SK-N-SH (cell line): ENCODE measurements around the gene ITGAV. TPM values are rescaled to one million over a fixed set of nuclear protein-coding genes. Genes with fewer than 3 reads are reported as not detected.

Source experiments
- CTCF ChIA-PET: fragments of 300-600, 350-600 bp; formaldehyde crosslinking; extraction: SDS; loops from one replicate; lab custom pipeline; 2021; lab: Yijun Ruan, JAX
- POLR2A ChIA-PET: fragments of 350-600 bp; sonication (Branson Sonifier 250); formaldehyde crosslinking; extraction: SDS; loops from one replicate; lab custom pipeline; 2020; ENCODE audit warnings: antibody characterized with exemption, inconsistent platforms; lab: Yijun Ruan, JAX
- DNase-seq: peaks from one replicate; pipeline ENCODE4 v3.0.0; 2012
- H2AFZ ChIP-seq: fragments of 200-600 bp; sonication (generic); 2 replicates; pipeline ENCODE4 v1.8.1; 2016; ENCODE audit warnings: antibody characterized with exemption, mild to moderate bottlenecking, low read depth
- H3F3A ChIP-seq: fragments of 200-600 bp; sonication (generic); replicated peaks from 2 replicates; pipeline ENCODE3; 2016; ENCODE audit warnings: antibody characterized with exemption, mild to moderate bottlenecking; ENCODE audit not compliant: insufficient read depth
- H3K27ac ChIP-seq, 2 experiments: fragments of 200-500 bp in 1 of 2; fragments of 200-600 bp in 1 of 2; sonication (Bioruptor generic) in 1 of 2; sonication (generic), shearing (Covaris generic) in 1 of 2; 2 replicates each; pipeline versions ENCODE4 v1.5.1 to v1.6.1; 2014 to 2016; ENCODE audit warnings: low read depth in 2 of 2, inconsistent platforms in 1 of 2, low read length in 1 of 2, mild to moderate bottlenecking in 1 of 2, mixed read lengths in 1 of 2
- H3K27me3 ChIP-seq: fragments of 200-600 bp; sonication (generic), shearing (Covaris generic); 2 replicates; pipeline ENCODE4 v1.6.1; 2016; ENCODE audit warnings: mixed run types; ENCODE audit not compliant: insufficient read depth
- H3K36me3 ChIP-seq, 2 experiments: fragments of 200-500 bp in 1 of 2; fragments of 200-600 bp in 1 of 2; sonication (Bioruptor generic) in 1 of 2; sonication (generic) in 1 of 2; replicated peaks in 1 of 2; 2 replicates each; pipeline versions ENCODE3 to v1.5.1; 2014 to 2016; ENCODE audit warnings: low read length in 1 of 2, mild to moderate bottlenecking in 1 of 2; ENCODE audit not compliant: insufficient read depth in 2 of 2, control insufficient read depth in 1 of 2
- H3K4me1 ChIP-seq, 2 experiments: fragments of 200-500 bp in 1 of 2; fragments of 200-600 bp in 1 of 2; sonication (Bioruptor generic) in 1 of 2; sonication (generic), shearing (Covaris generic) in 1 of 2; 2 replicates each; pipeline versions ENCODE4 v1.5.1 to v1.6.1; 2014 to 2016; ENCODE audit warnings: low read depth in 1 of 2, low read length in 1 of 2, mixed run types in 1 of 2; ENCODE audit not compliant: insufficient read depth in 2 of 2, control insufficient read depth in 1 of 2
- H3K4me2 ChIP-seq: fragments of 200-600 bp; sonication (generic), shearing (Covaris generic); 2 replicates; pipeline ENCODE4 v1.6.1; 2017; ENCODE audit warnings: mixed run types
- H3K4me3 ChIP-seq, 2 experiments: fragments of 200-500 bp in 1 of 2; fragments of 200-600 bp in 1 of 2; sonication (Bioruptor generic) in 1 of 2; sonication (generic), shearing (Covaris generic) in 1 of 2; 2 replicates each; pipeline versions ENCODE4 v1.5.1 to v1.8.1; 2014 to 2016; ENCODE audit warnings: low read depth in 2 of 2, inconsistent platforms in 1 of 2, low read length in 1 of 2, mild to moderate bottlenecking in 1 of 2, mixed read lengths in 1 of 2, moderate library complexity in 1 of 2
- H3K79me2 ChIP-seq: fragments of 200-600 bp; sonication (generic); 2 replicates; pipeline ENCODE4 v1.8.1; 2017; ENCODE audit warnings: mild to moderate bottlenecking; ENCODE audit not compliant: insufficient read depth
- H3K9ac ChIP-seq: fragments of 200-600 bp; sonication (generic); 2 replicates; pipeline ENCODE4 v1.6.1; 2017; ENCODE audit warnings: mixed run types
- H3K9me2 ChIP-seq: fragments of 200-600 bp; sonication (generic); 2 replicates; pipeline ENCODE4 v1.6.1; 2017; ENCODE audit warnings: mixed run types
- H3K9me3 ChIP-seq: fragments of 200-600 bp; sonication (generic); 2 replicates; pipeline ENCODE4 v1.6.1; 2017; ENCODE audit warnings: mixed run types, mild to moderate bottlenecking, moderate library complexity
- H4K20me1 ChIP-seq: fragments of 200-600 bp; sonication (generic); 2 replicates; pipeline ENCODE4 v1.6.1; 2017; ENCODE audit warnings: mild to moderate bottlenecking, mixed run types; ENCODE audit not compliant: insufficient read depth
- EP300 ChIP-seq, 2 experiments: IDR thresholded peaks; 2 replicates each; pipeline versions ENCODE4 v1.4.0 to v1.6.1; 2012; ENCODE audit warnings: borderline replicate concordance in 1 of 2, low read depth in 1 of 2, low read length in 1 of 2
- FOXJ3 ChIP-seq: sonication (generic); formaldehyde crosslinking; IDR thresholded peaks from 2 replicates; pipeline ENCODE4 v1.5.1; 2020; ENCODE audit warnings: mild to moderate bottlenecking, missing genetic modification reagents
- FOXM1 ChIP-seq: IDR thresholded peaks from 2 replicates; pipeline ENCODE4 v1.4.0; 2012; ENCODE audit warnings: low read depth, mild to moderate bottlenecking
- MEF2A ChIP-seq: IDR thresholded peaks from 2 replicates; pipeline ENCODE4 v1.4.0; 2012; ENCODE audit warnings: low read depth, borderline replicate concordance
- NFIC ChIP-seq: IDR thresholded peaks from 2 replicates; pipeline ENCODE4 v1.4.0; 2012; ENCODE audit warnings: borderline replicate concordance
- NRF1 ChIP-seq: IDR thresholded peaks from 2 replicates; pipeline ENCODE4 v1.6.1; 2012; ENCODE audit warnings: low read depth, mild to moderate bottlenecking, low read length
- RFX5 ChIP-seq: IDR thresholded peaks from 2 replicates; pipeline ENCODE4 v1.6.1; 2012; ENCODE audit warnings: mild to moderate bottlenecking, improper control_type of control experiment, low read length
- RXRA ChIP-seq: IDR thresholded peaks from 2 replicates; pipeline ENCODE4 v1.4.0; 2012; ENCODE audit warnings: low read depth, mild to moderate bottlenecking, borderline replicate concordance
- SIN3A ChIP-seq: IDR thresholded peaks from 2 replicates; pipeline ENCODE4 v1.6.1; 2012; ENCODE audit warnings: low read depth, mild to moderate bottlenecking, low read length, moderate library complexity, borderline replicate concordance
- SMC3 ChIP-seq: IDR thresholded peaks from 2 replicates; pipeline ENCODE4 v1.6.1; 2012; ENCODE audit warnings: low read depth, low read length, improper control_type of control experiment
- TAF1 ChIP-seq: IDR thresholded peaks from 2 replicates; pipeline ENCODE4 v1.6.1; 2012; ENCODE audit warnings: low read depth, mild to moderate bottlenecking, low read length, moderate library complexity, borderline replicate concordance
- WGBS: methylation state at CpG from one replicate; pipeline ENCODE4 v1.1.6; 2017; ENCODE audit warnings: low lambda C conversion rate; 5-methylcytosine and 5-hydroxymethylcytosine counted together
- polyA plus RNA-seq, 3 experiments: library from polyadenylated mRNA; depleted of rRNA; stranded (reverse); fragments of >200 nt; gene quantifications; 2 replicates each; pipeline ENCODE4 v1.2.3, GENCODE V29; 2012
- TF ChIP-seq, protein P1 (sequence below): fragments of 200-600 bp; sonication (generic); IDR thresholded peaks from 2 replicates; pipeline ENCODE4 v1.6.1; 2017; ENCODE audit warnings: antibody characterized with exemption, mild to moderate bottlenecking, moderate library complexity
- TF ChIP-seq, protein P2 (sequence below): IDR thresholded peaks from 2 replicates; pipeline ENCODE4; 2012

Gene ITGAV
- polyA plus RNA-seq, 1 of the 3 experiments (the other 2 are of a cell fraction) = 24.3 TPM

GRCh38 chr2:186696290-186696689, 106.4 kb downstream of the ITGAV start:
- WGBS = 92% methylated on average over 4 of the region's 4 CpGs
- CTCF ChIA-PET = interaction anchor here (2.0 kb wide), 1 partner anchor 166 kb away, joined by 7 read pairs; no protein-coding TSS in a partner anchor

GRCh38 chr2:186696804-186697203, 106.9 kb downstream of the ITGAV start:
- H3K9ac ChIP-seq = no peak overlapping the region
- CTCF ChIA-PET = interaction anchor here (0.6 to 2.0 kb wide), 2 partner anchors 166 to 784 kb away, joined by 3 to 7 read pairs; no protein-coding TSS in a partner anchor
- no peak for TF ChIP-seq FOXM1
- no peak for TF ChIP-seq RXRA
- TF ChIP-seq, protein P1, sequence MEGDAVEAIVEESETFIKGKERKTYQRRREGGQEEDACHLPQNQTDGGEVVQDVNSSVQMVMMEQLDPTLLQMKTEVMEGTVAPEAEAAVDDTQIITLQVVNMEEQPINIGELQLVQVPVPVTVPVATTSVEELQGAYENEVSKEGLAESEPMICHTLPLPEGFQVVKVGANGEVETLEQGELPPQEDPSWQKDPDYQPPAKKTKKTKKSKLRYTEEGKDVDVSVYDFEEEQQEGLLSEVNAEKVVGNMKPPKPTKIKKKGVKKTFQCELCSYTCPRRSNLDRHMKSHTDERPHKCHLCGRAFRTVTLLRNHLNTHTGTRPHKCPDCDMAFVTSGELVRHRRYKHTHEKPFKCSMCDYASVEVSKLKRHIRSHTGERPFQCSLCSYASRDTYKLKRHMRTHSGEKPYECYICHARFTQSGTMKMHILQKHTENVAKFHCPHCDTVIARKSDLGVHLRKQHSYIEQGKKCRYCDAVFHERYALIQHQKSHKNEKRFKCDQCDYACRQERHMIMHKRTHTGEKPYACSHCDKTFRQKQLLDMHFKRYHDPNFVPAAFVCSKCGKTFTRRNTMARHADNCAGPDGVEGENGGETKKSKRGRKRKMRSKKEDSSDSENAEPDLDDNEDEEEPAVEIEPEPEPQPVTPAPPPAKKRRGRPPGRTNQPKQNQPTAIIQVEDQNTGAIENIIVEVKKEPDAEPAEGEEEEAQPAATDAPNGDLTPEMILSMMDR = no peak
- TF ChIP-seq TAF1 = no peak
- no peak for TF ChIP-seq MEF2A
- TF ChIP-seq FOXJ3 = no peak
- no peak for TF ChIP-seq NRF1
- no peak for TF ChIP-seq SIN3A
- TF ChIP-seq, protein P2, sequence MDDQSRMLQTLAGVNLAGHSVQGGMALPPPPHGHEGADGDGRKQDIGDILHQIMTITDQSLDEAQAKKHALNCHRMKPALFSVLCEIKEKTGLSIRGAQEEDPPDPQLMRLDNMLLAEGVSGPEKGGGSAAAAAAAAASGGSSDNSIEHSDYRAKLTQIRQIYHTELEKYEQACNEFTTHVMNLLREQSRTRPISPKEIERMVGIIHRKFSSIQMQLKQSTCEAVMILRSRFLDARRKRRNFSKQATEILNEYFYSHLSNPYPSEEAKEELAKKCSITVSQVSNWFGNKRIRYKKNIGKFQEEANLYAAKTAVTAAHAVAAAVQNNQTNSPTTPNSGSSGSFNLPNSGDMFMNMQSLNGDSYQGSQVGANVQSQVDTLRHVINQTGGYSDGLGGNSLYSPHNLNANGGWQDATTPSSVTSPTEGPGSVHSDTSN = no peak
- no peak for TF ChIP-seq EP300 (IDR thresholded peaks at IDR 0.05; ENCODE audit: borderline replicate concordance in 1 of 2, low read depth in 1 of 2, low read length in 1 of 2)
- TF ChIP-seq SMC3 = no peak
- TF ChIP-seq, all 33 proteins: peak for 0
- Histone ChIP-seq H3K27ac (no peak overlapping the region), H3K4me2 (no peak overlapping the region), H2AFZ (no peak overlapping the region), H3K9me2 (no peaks in the 10 kb centered on the region), H3K27me3 (no peaks in the 10 kb centered on the region), H3K36me3 (no peaks in the 10 kb centered on the region), H3K4me1 (peaks cover 0 to 3% of the 10 kb centered on the region in 2 experiments; a peak in 2 of 4 replicates), H3K79me2 (no peaks in the 10 kb centered on the region), H3K4me3 (no peak overlapping the region), H3F3A (peaks cover 9% of the 10 kb centered on the region), H3K9me3 (no peaks in the 10 kb centered on the region), H4K20me1 (no peaks in the 10 kb centered on the region)
- 48% methylated on average over 4 of the region's 4 CpGs for WGBS
- DNase-seq = no peak
- POLR2A ChIA-PET = no interaction called here

More at GRCh38 chr2:186696290-186696689, 106.4 kb downstream of the ITGAV start:
- Histone ChIP-seq H2AFZ (no peak overlapping the region), H3K9me2 (no peaks in the 10 kb centered on the region), H3K9me3 (no peaks in the 10 kb centered on the region), H3K4me3 (no peak overlapping the region), H3K4me1 (peaks cover 0 to 3% of the 10 kb centered on the region in 2 experiments; a peak in 2 of 4 replicates), H3K79me2 (no peaks in the 10 kb centered on the region), H3K9ac (no peak overlapping the region), H3K36me3 (no peaks in the 10 kb centered on the region), H3K4me2 (no peak overlapping the region), H3K27me3 (no peaks in the 10 kb centered on the region), H4K20me1 (no peaks in the 10 kb centered on the region), H3F3A (peaks cover 9% of the 10 kb centered on the region), H3K27ac (no peak overlapping the region)
- POLR2A ChIA-PET = no interaction called here
- DNase-seq = no peak
- TF ChIP-seq RFX5 (no peak), NFIC (no peak)
- TF ChIP-seq, all 33 proteins: peak for 0
